Measurements from ENCODE around the gene ACVRL1. TPM values are rescaled to one million over a fixed set of nuclear protein-coding genes. Genes with fewer than 3 reads are reported as not detected.

The ACVRL1 gene
- total RNA-seq, 1 experiment from 2014 or later, result not detected

- H3K27me3 ChIP-seq (replicated peaks; ENCODE audit: control insufficient read depth, insufficient read depth, low read length), result no peaks in the 10 kb centered on the region
- no peak overlapping the region for H3K4me3 ChIP-seq (ENCODE audit: low read depth, low read length)
- peaks cover 2% of the 10 kb centered on the region; the same call in 1 of the 2 replicates for H3K9me3 ChIP-seq
- ChIA-PET CTCF (no interaction called here), POLR2A (no interaction called here)
- DNase-seq, result no peak
- H3K4me1 ChIP-seq, result no peaks in the 10 kb centered on the region
- no peak for TF ChIP-seq CTCF (IDR thresholded peaks at IDR 0.05; ENCODE audit: insufficient read depth in 1 of 2, low read depth in 1 of 2, low read length in 1 of 2, severe bottlenecking in 1 of 2, unreplicated experiment in 1 of 2)
- Mint-ChIP-seq H3K27ac (ENCODE audit: unreplicated experiment) (no peak overlapping the region), H3K27me3 (ENCODE audit: insufficient read depth, unreplicated experiment) (no peaks in the 10 kb centered on the region), H3K36me3 (ENCODE audit: insufficient read depth, unreplicated experiment) (no peaks in the 10 kb centered on the region), H3K4me1 (ENCODE audit: low read depth, unreplicated experiment) (no peaks in the 10 kb centered on the region), H3K4me3 (ENCODE audit: unreplicated experiment) (no peak overlapping the region), H3K9me3 (ENCODE audit: unreplicated experiment) (no peaks in the 10 kb centered on the region)
- H3K36me3 ChIP-seq (ENCODE audit: control insufficient read depth, insufficient read depth, low read length), result no peaks in the 10 kb centered on the region
- intact Hi-C loops (cut with micrococcal nuclease; ENCODE audit: unreplicated experiment), result no loop called here
- BruUV-seq (replicated peaks), result no TSS peak
These were observed 31.4 kb downstream of the ACVRL1 start for GRCh38 chr12:51938726-51939125.

GRCh38 chr12:51941011-51941581 is 33.8 kb downstream of the ACVRL1 start:
- H3K4me1 Mint-ChIP-seq (ENCODE audit: low read depth, unreplicated experiment), result no peaks in the 10 kb centered on the region
- POLR2A ChIA-PET, result no interaction called here
- H3K9me3 Mint-ChIP-seq (ENCODE audit: unreplicated experiment), result peaks cover 18% of the 10 kb centered on the region
- no peaks in the 10 kb centered on the region for H3K36me3 Mint-ChIP-seq (ENCODE audit: insufficient read depth, unreplicated experiment)
- Histone ChIP-seq H3K36me3 (ENCODE audit: control insufficient read depth, insufficient read depth, low read length) (no peaks in the 10 kb centered on the region), H3K4me1 (no peaks in the 10 kb centered on the region), H3K9me3 (peaks cover 19% of the 10 kb centered on the region), H3K27me3 (replicated peaks; ENCODE audit: control insufficient read depth, insufficient read depth, low read length) (no peaks in the 10 kb centered on the region), H3K4me3 (ENCODE audit: low read depth, low read length) (no peak overlapping the region)
- intact Hi-C loops (cut with micrococcal nuclease; ENCODE audit: unreplicated experiment), result no loop called here
- no TSS peak for BruUV-seq (replicated peaks)
- no peaks in the 10 kb centered on the region for H3K27me3 Mint-ChIP-seq (ENCODE audit: insufficient read depth, unreplicated experiment)
- no peak for TF ChIP-seq CTCF (IDR thresholded peaks at IDR 0.05; ENCODE audit: insufficient read depth in 1 of 2, low read depth in 1 of 2, low read length in 1 of 2, severe bottlenecking in 1 of 2, unreplicated experiment in 1 of 2)
- H3K27ac Mint-ChIP-seq (ENCODE audit: unreplicated experiment), result no peak overlapping the region
- no peak for DNase-seq
- H3K4me3 Mint-ChIP-seq (ENCODE audit: unreplicated experiment), result no peak overlapping the region
- CTCF ChIA-PET, result no interaction called here

- intact Hi-C loops (cut with micrococcal nuclease; ENCODE audit: unreplicated experiment), result no loop called here
- no peak for TF ChIP-seq CTCF (IDR thresholded peaks at IDR 0.05; ENCODE audit: insufficient read depth in 1 of 2, low read depth in 1 of 2, low read length in 1 of 2, severe bottlenecking in 1 of 2, unreplicated experiment in 1 of 2)
- no peak for DNase-seq
- Mint-ChIP-seq H3K27me3 (ENCODE audit: insufficient read depth, unreplicated experiment) (no peaks in the 10 kb centered on the region), H3K4me1 (ENCODE audit: low read depth, unreplicated experiment) (no peaks in the 10 kb centered on the region), H3K4me3 (ENCODE audit: unreplicated experiment) (no peak overlapping the region), H3K27ac (ENCODE audit: unreplicated experiment) (no peak overlapping the region), H3K9me3 (ENCODE audit: unreplicated experiment) (peaks cover 18% of the 10 kb centered on the region), H3K36me3 (ENCODE audit: insufficient read depth, unreplicated experiment) (no peaks in the 10 kb centered on the region)
- peaks cover 19% of the 10 kb centered on the region for H3K9me3 ChIP-seq
- ChIA-PET POLR2A (interaction anchor here (0.6 kb wide), 1 partner anchor 13 kb away, joined by 3 read pairs; no protein-coding TSS in a partner anchor), CTCF (no interaction called here)
- no peak overlapping the region for H3K4me3 ChIP-seq (ENCODE audit: low read depth, low read length)
- H3K4me1 ChIP-seq, result no peaks in the 10 kb centered on the region
- H3K36me3 ChIP-seq (ENCODE audit: control insufficient read depth, insufficient read depth, low read length), result no peaks in the 10 kb centered on the region
- no TSS peak for BruUV-seq (replicated peaks)
- no peaks in the 10 kb centered on the region for H3K27me3 ChIP-seq (replicated peaks; ENCODE audit: control insufficient read depth, insufficient read depth, low read length)
These were observed 34.3 kb downstream of the ACVRL1 start for GRCh38 chr12:51941604-51942003.
